RWPE1 (cell line): ENCODE data around the gene EIF4G2.

Experiments
- CTCF ChIA-PET: fragments of 350-600 bp; sonication (Branson Sonifier 250); formaldehyde crosslinking; extraction: SDS; loops from one replicate; lab custom pipeline; 2021; lab: Yijun Ruan, JAX
- POLR2A ChIA-PET: fragments of 400-600 bp; formaldehyde crosslinking; extraction: SDS; loops from one replicate; lab custom pipeline; 2020; ENCODE audit warnings: antibody characterized with exemption; ENCODE audit not compliant: low non-redundant PET; lab: Yijun Ruan, JAX
- DNase-seq: peaks from one replicate; pipeline ENCODE4 v3.0.0; 2012; ENCODE audit warnings: low spot score
- H3K27ac ChIP-seq: fragments of 450-650 bp; 2 replicates; pipeline ENCODE4 v1.5.1; 2017
- CTCF ChIP-seq: fragments of 450-650 bp; conservative IDR thresholded peaks from 2 replicates; pipeline ENCODE4 v1.5.1; 2017; ENCODE audit warnings: low read depth, mild to moderate bottlenecking

The EIF4G2 gene

GRCh38 chr11:10847960-10848860 is 39.5 kb upstream of the EIF4G2 start:
- CTCF ChIA-PET: interaction anchor here (0.6 to 1.2 kb wide), 2 partner anchors 56 to 1213 kb away, joined by 3 to 7 read pairs; no protein-coding TSS in a partner anchor
- H3K27ac ChIP-seq: no peak overlapping the region
- POLR2A ChIA-PET: interaction anchor here (0.6 to 0.7 kb wide), 2 partner anchors 39 to 183 kb away, joined by 5 to 7 read pairs; partner anchors contain the start of gene EIF4G2
- TF ChIP-seq CTCF: no peak
- no peak for DNase-seq

GRCh38 chr11:10846660-10847059 is 37.9 kb upstream of the EIF4G2 start:
- no peak for DNase-seq
- H3K27ac ChIP-seq: no peak overlapping the region
- POLR2A ChIA-PET: interaction anchor here (0.7 kb wide), 1 partner anchor 156 kb away, joined by 3 read pairs; no protein-coding TSS in a partner anchor
- CTCF ChIA-PET: interaction anchor here (0.8 kb wide), 1 partner anchor 997 kb away, joined by 3 read pairs; no protein-coding TSS in a partner anchor
- TF ChIP-seq CTCF: no peak

GRCh38 chr11:10845589-10845988 is 36.9 kb upstream of the EIF4G2 start:
- POLR2A ChIA-PET: no interaction called here

GRCh38 chr11:10844796-10845195 is 36.1 kb upstream of the EIF4G2 start:
- no peak overlapping the region for H3K27ac ChIP-seq
- CTCF ChIA-PET: no interaction called here
- POLR2A ChIA-PET: no interaction called here
- DNase-seq: no peak
- no peak for TF ChIP-seq CTCF

More at GRCh38 chr11:10845589-10845988, 36.9 kb upstream of the EIF4G2 start:
- CTCF ChIA-PET: interaction anchor here (0.6 kb wide), 1 partner anchor 10 kb away, joined by 3 read pairs; no protein-coding TSS in a partner anchor
- TF ChIP-seq CTCF: no peak
- no peak for DNase-seq
- no peak overlapping the region for H3K27ac ChIP-seq

GRCh38 chr11:10844356-10844755 is 35.6 kb upstream of the EIF4G2 start:
- ChIA-PET POLR2A (no interaction called here), CTCF (no interaction called here)
- no peak for TF ChIP-seq CTCF
- no peak overlapping the region for H3K27ac ChIP-seq
- no peak for DNase-seq

GRCh38 chr11:10838881-10839280 is 30.2 kb upstream of the EIF4G2 start:
- TF ChIP-seq CTCF: no peak
- DNase-seq: no peak
- no peak overlapping the region for H3K27ac ChIP-seq
- ChIA-PET POLR2A (no interaction called here), CTCF (no interaction called here)
